IMR-90 (cell line): Measurements from ENCODE around the gene IFNLR1.

Experiments
- BHLHE40 ChIP-seq: fragments of 150-350 bp; IDR thresholded peaks from 2 replicates; pipeline ENCODE4 v1.6.1; 2016; ENCODE audit warnings: mild to moderate bottlenecking, low read depth, low read length
- CEBPB ChIP-seq: IDR thresholded peaks from 2 replicates; pipeline ENCODE4 v1.6.1; 2012; ENCODE audit warnings: low read depth, low read length, improper control_type of control experiment
- CHD1 ChIP-seq: IDR thresholded peaks from 2 replicates; pipeline ENCODE4 v1.6.1; 2012; ENCODE audit warnings: low read depth, low read length, improper control_type of control experiment
- MAZ ChIP-seq: IDR thresholded peaks from 2 replicates; pipeline ENCODE4 v1.6.1; 2012; ENCODE audit warnings: low read depth, mild to moderate bottlenecking, low read length, improper control_type of control experiment, moderate library complexity, borderline replicate concordance
- MXI1 ChIP-seq: IDR thresholded peaks from 2 replicates; pipeline ENCODE4 v1.6.1; 2012; ENCODE audit warnings: low read depth, mild to moderate bottlenecking, low read length, moderate library complexity, borderline replicate concordance
- NFE2L2 ChIP-seq: fragments of 150-350 bp; IDR thresholded peaks from 2 replicates; pipeline ENCODE4 v1.6.1; 2016; ENCODE audit warnings: low read depth, mild to moderate bottlenecking, low read length
- POLR2A ChIP-seq: IDR thresholded peaks from 2 replicates; pipeline ENCODE4 v1.6.1; 2012; ENCODE audit warnings: mild to moderate bottlenecking, low read depth, low read length
- RAD21 ChIP-seq: IDR thresholded peaks from 2 replicates; pipeline ENCODE4 v1.6.1; 2012; ENCODE audit warnings: low read length, improper control_type of control experiment
- RCOR1 ChIP-seq: IDR thresholded peaks from 2 replicates; pipeline ENCODE4 v1.6.1; 2012; ENCODE audit warnings: mild to moderate bottlenecking, low read length, improper control_type of control experiment; ENCODE audit not compliant: insufficient replicate concordance
- SMC3 ChIP-seq: fragments of 150-350 bp; IDR thresholded peaks from 2 replicates; pipeline ENCODE4 v1.6.1; 2016; ENCODE audit warnings: low read depth, mild to moderate bottlenecking, antibody characterized with exemption, low read length, moderate library complexity
- USF2 ChIP-seq: fragments of 150-350 bp; IDR thresholded peaks from 2 replicates; pipeline ENCODE4 v1.6.1; 2017; ENCODE audit warnings: mild to moderate bottlenecking, antibody characterized with exemption, low read length, low read depth
- TF ChIP-seq, protein P1 (sequence below): conservative IDR thresholded peaks from 2 replicates; pipeline ENCODE4 v1.5.1; 2012; ENCODE audit warnings: mild to moderate bottlenecking, low read depth, low read length, improper control_type of control experiment

- TF ChIP-seq POLR2A = no peak
- no peak for TF ChIP-seq RCOR1
- TF ChIP-seq, protein P1, sequence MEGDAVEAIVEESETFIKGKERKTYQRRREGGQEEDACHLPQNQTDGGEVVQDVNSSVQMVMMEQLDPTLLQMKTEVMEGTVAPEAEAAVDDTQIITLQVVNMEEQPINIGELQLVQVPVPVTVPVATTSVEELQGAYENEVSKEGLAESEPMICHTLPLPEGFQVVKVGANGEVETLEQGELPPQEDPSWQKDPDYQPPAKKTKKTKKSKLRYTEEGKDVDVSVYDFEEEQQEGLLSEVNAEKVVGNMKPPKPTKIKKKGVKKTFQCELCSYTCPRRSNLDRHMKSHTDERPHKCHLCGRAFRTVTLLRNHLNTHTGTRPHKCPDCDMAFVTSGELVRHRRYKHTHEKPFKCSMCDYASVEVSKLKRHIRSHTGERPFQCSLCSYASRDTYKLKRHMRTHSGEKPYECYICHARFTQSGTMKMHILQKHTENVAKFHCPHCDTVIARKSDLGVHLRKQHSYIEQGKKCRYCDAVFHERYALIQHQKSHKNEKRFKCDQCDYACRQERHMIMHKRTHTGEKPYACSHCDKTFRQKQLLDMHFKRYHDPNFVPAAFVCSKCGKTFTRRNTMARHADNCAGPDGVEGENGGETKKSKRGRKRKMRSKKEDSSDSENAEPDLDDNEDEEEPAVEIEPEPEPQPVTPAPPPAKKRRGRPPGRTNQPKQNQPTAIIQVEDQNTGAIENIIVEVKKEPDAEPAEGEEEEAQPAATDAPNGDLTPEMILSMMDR = no peak
- TF ChIP-seq MXI1 = no peak
- no peak for TF ChIP-seq BHLHE40
- no peak for TF ChIP-seq SMC3
- no peak for TF ChIP-seq NFE2L2
- no peak for TF ChIP-seq RAD21
- TF ChIP-seq MAZ = no peak
- TF ChIP-seq USF2 = no peak
- TF ChIP-seq CHD1 = no peak
- TF ChIP-seq CEBPB = no peak
Observed at GRCh38 chr1:24120965-24121364, 66.1 kb downstream of the IFNLR1 start.
